Tibial nerve (tissue), 4 donors: Measurements from ENCODE around the gene TRA2A.
"Not testable (repeated sequence)": the region's sequence is repeated elsewhere in the genome, so short reads cannot be mapped to it uniquely, and the experiment has no call there.

ENCODE experiments used
- CTCF ChIP-seq, 5 experiments: fragments of 200-600 bp in 3 of 5; fragments of 450-650 bp in 2 of 5; sonication (generic) in 3 of 5; IDR thresholded peaks; one replicate each; pipeline ENCODE4 v1.5.1; 2016 to 2019; ENCODE audit warnings: antibody characterized with exemption in 5 of 5, mild to moderate bottlenecking in 3 of 5, moderate library complexity in 2 of 5
- EP300 ChIP-seq, 2 donors: sonication (generic); formaldehyde crosslinking; IDR thresholded peaks; one replicate each; pipeline ENCODE4 v1.6.1; 2017; ENCODE audit warnings: antibody characterized with exemption in 2 of 2, mild to moderate bottlenecking in 1 of 2
- POLR2A ChIP-seq, 2 donors: fragments of 450-650 bp; IDR thresholded peaks; one replicate each; pipeline ENCODE4 v1.6.1; 2017; ENCODE audit warnings: antibody characterized with exemption in 2 of 2, mild to moderate bottlenecking in 2 of 2, moderate library complexity in 2 of 2

GRCh38 chr7:23513746-23514145, 18.0 kb downstream of the TRA2A start:
- not testable (repeated sequence) for TF ChIP-seq CTCF, POLR2A, EP300 (IDR thresholded peaks at IDR 0.05)
